ENCODE results near the gene VTN. TPM values are rescaled to one million over a fixed set of nuclear protein-coding genes. Genes with fewer than 3 reads are reported as not detected.

VTN gene
- total and polyA plus RNA-seq, 2 donors (not counting 3 experiments of a cell fraction or from before 2014, with no cell fraction given), result 1.1 TPM; not detected in 1

GRCh38 chr17:28330671-28331070 is 39.4 kb downstream of the VTN start:
- Histone ChIP-seq H3K9me1 (replicated peaks; ENCODE audit: control insufficient read depth, extremely low read depth, insufficient read depth, low read length) (no peaks in the 10 kb centered on the region), H3K36me3 (ENCODE audit: control insufficient read depth in 2 of 2, extremely low read depth in 1 of 2, insufficient read depth in 2 of 2, low read length in 2 of 2) (peaks cover 16 to 19% of the 10 kb centered on the region in 2 experiments), H3K9ac (replicated peaks; ENCODE audit: extremely low read depth, insufficient read depth, low read length) (no peak overlapping the region), H3K79me2 (ENCODE audit: control insufficient read depth, insufficient read depth, low read length) (peaks cover 17% of the 10 kb centered on the region), H3K4me2 (ENCODE audit: insufficient read depth, low read length) (no peak overlapping the region), H3K4me1 (ENCODE audit: control insufficient read depth, extremely low read depth, insufficient read depth, low read length) (peaks cover 11% of the 10 kb centered on the region), H3K9me3 (replicated peaks; ENCODE audit: control insufficient read depth, insufficient read depth, low read length) (no peaks in the 10 kb centered on the region), H2AFZ (ENCODE audit: low read depth, low read length) (no peak overlapping the region), H3K27me3 (ENCODE audit: control insufficient read depth in 2 of 2, insufficient read depth in 2 of 2, low read length in 2 of 2) (no peaks in the 10 kb centered on the region), H3K4me3 (replicated peaks in 1 of 3; ENCODE audit: insufficient read depth in 1 of 3, low read depth in 1 of 3, low read length in 3 of 3) (no peak overlapping the region), H3K27ac (ENCODE audit: insufficient read depth, low read depth, low read length) (no peak overlapping the region), H4K20me1 (replicated peaks; ENCODE audit: control insufficient read depth, extremely low read depth, insufficient read depth, low read length) (no peaks in the 10 kb centered on the region)
- dilution Hi-C loops (cut with MboI; ENCODE audit: extremely low pct_ligation_motif_present, low sequenced_read_pairs), result no loop called here
- FAIRE-seq (no peak), DNase-seq (ENCODE audit: low read depth, low spot score) (no peak)
- TF ChIP-seq MYC (IDR thresholded peaks at IDR 0.05; ENCODE audit: low read depth, low read length), result no peak
- no peak for TF ChIP-seq FOS (IDR thresholded peaks at IDR 0.05; ENCODE audit: borderline replicate concordance, insufficient read depth, low read length)
- no peak for TF ChIP-seq GATA2 (IDR thresholded peaks at IDR 0.05; ENCODE audit: insufficient read depth, insufficient read length, low read depth, low read length)
- TF ChIP-seq CTCF (IDR thresholded peaks at IDR 0.05; ENCODE audit: extremely low read depth in 1 of 2, insufficient read depth in 1 of 2, low read depth in 1 of 2, low read length in 2 of 2), result no peak
- no peak for TF ChIP-seq MAX (IDR thresholded peaks at IDR 0.05; ENCODE audit: insufficient read depth, insufficient read length)
- TF ChIP-seq EZH2 (IDR thresholded peaks at IDR 0.05; ENCODE audit: borderline replicate concordance, low read depth, low read length, severe bottlenecking), result no peak
- no peak for TF ChIP-seq POLR2AphosphoS5 (IDR thresholded peaks at IDR 0.05; ENCODE audit: insufficient read depth, low read depth, low read length)
- TF ChIP-seq JUN (IDR thresholded peaks at IDR 0.05; ENCODE audit: borderline replicate concordance, insufficient read depth, insufficient read length, low read depth), result no peak
- POLR2A ChIA-PET, result no interaction called here
- CTCF ChIA-PET, result interaction anchor here (1.1 to 1.3 kb wide), 2 partner anchors 9 to 12 kb away, joined by 3 to 4 read pairs; partner anchors contain the start of gene TMEM97
- no TSS peak for BruUV-seq (replicated peaks)
- intact Hi-C loops (cut with micrococcal nuclease), result no loop called here

Measured in endothelial cell of umbilical vein (primary cell).